Parathyroid adenoma (tissue), 2 donors: ENCODE data around the gene OSBPL5.

ENCODE experiments used
- H2AFZ ChIP-seq: fragments of 300-600 bp; sonication (generic); one replicate; pipeline ENCODE4 v1.7.0; 2017; ENCODE audit warnings: antibody characterized with exemption, mild to moderate bottlenecking
- H3K27ac ChIP-seq: fragments of 300-600 bp; sonication (generic); one replicate; pipeline ENCODE4 v1.7.0; 2017
- H3K27me3 ChIP-seq: fragments of 300-600 bp; sonication (generic); one replicate; pipeline ENCODE4 v1.7.0; 2017; ENCODE audit warnings: low read length; ENCODE audit not compliant: control insufficient read depth, insufficient read depth
- H3K36me3 ChIP-seq: fragments of 300-600 bp; sonication (generic); one replicate; pipeline ENCODE4 v1.7.0; 2017; ENCODE audit warnings: low read length; ENCODE audit not compliant: control insufficient read depth, insufficient read depth
- H3K4me1 ChIP-seq: fragments of 300-600 bp; sonication (generic); one replicate; pipeline ENCODE4 v1.7.0; 2017; ENCODE audit warnings: control low read depth
- H3K4me2 ChIP-seq: fragments of 300-600 bp; sonication (generic); one replicate; pipeline ENCODE4 v1.7.0; 2017; ENCODE audit warnings: low read length
- H3K4me3 ChIP-seq: fragments of 300-600 bp; sonication (generic); one replicate; pipeline ENCODE4 v1.7.0; 2017; ENCODE audit warnings: low read depth, low read length
- H3K79me2 ChIP-seq: fragments of 300-600 bp; sonication (generic); one replicate; pipeline ENCODE4 v1.7.0; 2017; ENCODE audit warnings: control low read depth
- H3K9ac ChIP-seq: fragments of 300-600 bp; sonication (generic); one replicate; pipeline ENCODE4 v1.7.0; 2017; ENCODE audit warnings: mild to moderate bottlenecking
- H3K9me3 ChIP-seq: fragments of 300-600 bp; sonication (generic); one replicate; pipeline ENCODE4 v1.7.0; 2017; ENCODE audit warnings: low read length; ENCODE audit not compliant: control insufficient read depth
- TF ChIP-seq, protein P1 (sequence below): fragments of 300-600 bp; sonication (generic); IDR thresholded peaks from one replicate; pipeline ENCODE4 v1.7.0; 2017; ENCODE audit warnings: antibody characterized with exemption, mild to moderate bottlenecking
- donor health status: primary hyperparathyroidism.

Gene OSBPL5

DNA sequence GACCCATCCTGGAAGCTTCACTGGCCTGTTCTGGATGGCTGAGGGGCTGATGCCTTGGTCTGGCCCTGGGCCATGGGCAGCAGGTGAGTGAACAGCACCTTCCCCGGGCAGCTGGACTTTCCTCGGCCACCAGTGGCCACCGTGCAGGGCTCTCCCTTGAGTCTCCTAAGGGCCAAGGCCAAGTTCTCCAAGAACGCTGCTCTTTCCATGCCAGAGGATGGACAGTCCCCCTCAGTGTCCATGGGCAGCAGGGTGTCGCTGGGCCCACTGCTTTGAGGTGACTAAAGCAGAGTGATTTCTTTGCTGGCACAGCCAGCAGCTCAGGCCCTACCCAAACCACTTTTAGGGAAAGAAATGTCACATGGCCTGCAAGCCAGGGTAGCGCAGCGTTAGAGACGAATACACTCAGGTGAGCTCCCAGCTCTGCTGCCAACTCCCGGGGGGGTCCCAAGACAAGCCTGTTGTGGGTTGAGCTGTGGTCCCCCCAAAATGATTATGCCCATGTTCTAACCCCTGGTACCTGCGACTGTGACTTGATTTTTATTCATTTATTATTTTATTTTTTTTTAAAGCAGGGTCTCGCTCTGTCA, 104.6 kb downstream of the OSBPL5 start:
- H3K9ac ChIP-seq = no peak overlapping the region
- no peak overlapping the region for H2AFZ ChIP-seq
- H3K4me3 ChIP-seq = no peak overlapping the region
- H3K4me1 ChIP-seq = no peaks in the 10 kb centered on the region
- TF ChIP-seq, protein P1, sequence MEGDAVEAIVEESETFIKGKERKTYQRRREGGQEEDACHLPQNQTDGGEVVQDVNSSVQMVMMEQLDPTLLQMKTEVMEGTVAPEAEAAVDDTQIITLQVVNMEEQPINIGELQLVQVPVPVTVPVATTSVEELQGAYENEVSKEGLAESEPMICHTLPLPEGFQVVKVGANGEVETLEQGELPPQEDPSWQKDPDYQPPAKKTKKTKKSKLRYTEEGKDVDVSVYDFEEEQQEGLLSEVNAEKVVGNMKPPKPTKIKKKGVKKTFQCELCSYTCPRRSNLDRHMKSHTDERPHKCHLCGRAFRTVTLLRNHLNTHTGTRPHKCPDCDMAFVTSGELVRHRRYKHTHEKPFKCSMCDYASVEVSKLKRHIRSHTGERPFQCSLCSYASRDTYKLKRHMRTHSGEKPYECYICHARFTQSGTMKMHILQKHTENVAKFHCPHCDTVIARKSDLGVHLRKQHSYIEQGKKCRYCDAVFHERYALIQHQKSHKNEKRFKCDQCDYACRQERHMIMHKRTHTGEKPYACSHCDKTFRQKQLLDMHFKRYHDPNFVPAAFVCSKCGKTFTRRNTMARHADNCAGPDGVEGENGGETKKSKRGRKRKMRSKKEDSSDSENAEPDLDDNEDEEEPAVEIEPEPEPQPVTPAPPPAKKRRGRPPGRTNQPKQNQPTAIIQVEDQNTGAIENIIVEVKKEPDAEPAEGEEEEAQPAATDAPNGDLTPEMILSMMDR = no peak
- no peaks in the 10 kb centered on the region for H3K27me3 ChIP-seq
- no peak overlapping the region for H3K27ac ChIP-seq
- peaks cover 2% of the 10 kb centered on the region for H3K79me2 ChIP-seq
- no peak overlapping the region for H3K4me2 ChIP-seq
- H3K9me3 ChIP-seq = no peaks in the 10 kb centered on the region
- H3K36me3 ChIP-seq = no peaks in the 10 kb centered on the region

DNA sequence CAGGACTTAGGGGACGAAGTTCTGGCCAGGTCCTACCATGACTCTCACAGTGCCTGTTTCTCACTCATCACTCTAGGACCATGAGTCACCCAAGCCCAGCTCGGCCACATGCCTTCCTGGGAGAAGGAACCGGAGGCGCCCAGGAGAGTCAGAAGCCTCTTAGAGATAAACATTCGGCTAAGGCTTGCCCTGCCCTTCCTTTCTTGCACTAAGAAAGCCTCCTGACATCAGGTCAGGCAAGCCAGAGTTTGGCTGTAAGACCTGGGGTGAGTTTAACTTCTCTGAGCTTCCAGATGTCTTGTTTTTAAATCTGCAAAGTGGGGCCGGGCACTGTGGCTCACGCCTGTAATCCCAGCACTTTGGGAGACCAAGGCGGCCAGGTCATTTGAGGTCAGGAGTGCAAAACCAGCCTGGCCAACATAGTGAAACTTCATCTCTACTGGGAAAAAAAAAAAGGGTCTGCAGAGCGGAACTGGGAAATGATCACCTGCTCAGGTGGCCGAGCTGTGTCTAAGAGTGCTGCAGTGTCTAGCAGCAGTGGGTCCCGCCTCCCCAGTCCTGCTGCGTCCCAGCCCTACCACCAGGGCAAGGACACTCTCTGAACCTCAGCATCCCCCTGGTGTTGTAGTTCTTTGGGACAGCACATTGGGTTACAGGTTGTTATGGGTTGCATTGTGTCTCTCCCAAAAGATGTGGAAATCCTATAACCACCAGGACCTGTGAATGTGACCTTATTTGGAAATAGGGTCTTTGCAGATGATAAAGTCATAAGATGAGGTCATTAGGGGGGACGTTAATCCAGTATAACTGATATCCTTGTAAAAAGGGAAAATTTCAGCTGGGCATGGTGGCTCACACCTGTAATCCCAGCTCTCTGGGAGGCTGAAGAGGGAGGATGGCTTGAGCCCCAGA, 106.1 kb downstream of the OSBPL5 start:
- H3K27ac ChIP-seq = no peak overlapping the region

DNA sequence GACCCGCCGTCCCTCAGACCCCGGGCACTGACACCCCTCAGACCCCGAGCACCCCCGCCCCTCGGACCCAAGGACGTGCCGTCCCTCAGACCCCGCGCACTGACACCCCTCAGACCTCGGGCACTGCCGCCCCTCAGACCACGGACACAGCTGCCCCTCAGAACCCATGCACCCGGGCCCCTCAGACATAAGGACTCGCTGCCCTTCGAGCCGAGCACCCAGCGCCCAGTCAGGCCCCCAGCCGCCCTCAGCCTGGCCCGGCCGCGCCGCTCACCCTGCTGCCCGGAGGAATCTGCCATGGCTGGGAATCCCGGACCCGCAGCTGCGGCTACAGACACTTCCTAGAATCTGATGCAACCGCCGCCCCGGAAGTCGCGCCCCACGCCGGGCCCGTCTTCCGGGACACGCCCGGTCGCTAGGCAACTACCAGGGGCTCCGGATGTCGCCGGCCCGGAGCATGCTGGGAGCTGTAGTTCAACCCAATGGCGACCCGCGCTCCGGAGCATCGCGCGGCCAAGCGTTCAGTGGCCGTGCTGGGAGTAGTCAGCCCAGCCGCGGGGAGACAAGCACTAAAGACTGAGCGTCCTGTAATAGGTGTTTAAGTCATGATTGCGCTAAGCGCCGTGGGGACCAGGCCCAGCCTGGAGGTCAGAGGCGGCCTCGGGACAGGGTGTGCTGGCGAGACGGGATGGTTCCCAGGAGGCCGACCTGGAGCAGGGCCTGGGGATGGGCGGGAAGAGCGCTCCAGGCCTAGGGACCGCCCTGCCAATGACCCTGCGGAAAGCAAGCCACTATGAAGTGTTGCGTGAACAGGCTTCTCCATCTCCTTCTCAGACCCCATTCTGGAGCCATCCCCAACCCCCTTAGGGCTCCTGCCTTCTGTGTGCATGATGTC, 107.8 kb downstream of the OSBPL5 start, which contains the start of gene CARS1:
CARS1 (minus strand) TSS at position 355 of the 895 bp plus-strand sequence; CDS start at position 299, 56 bp downstream.
- Histone ChIP-seq H2AFZ (peak within 1 kb of the TSS; percentile 90), H3K4me2 (peak within 1 kb of the TSS; percentile 85), H3K9me3 (no peaks in the 10 kb centered on the region), H3K4me3 (peak within 1 kb of the TSS; percentile 70), H3K27me3 (no peaks in the 10 kb centered on the region), H3K79me2 (peaks cover 5% of the 10 kb centered on the region), H3K36me3 (no peaks in the 10 kb centered on the region), H3K9ac (no peak within 1 kb of the TSS), H3K27ac (peak within 1 kb of the TSS; percentile 73), H3K4me1 (no peaks in the 10 kb centered on the region)
- TF ChIP-seq, protein P1 = no peak

More for the DNA sequence above, 106.1 kb downstream of the OSBPL5 start:
- peaks cover 3% of the 10 kb centered on the region for H3K79me2 ChIP-seq
- H3K9me3 ChIP-seq = no peaks in the 10 kb centered on the region
- no peaks in the 10 kb centered on the region for H3K4me1 ChIP-seq
- no peaks in the 10 kb centered on the region for H3K27me3 ChIP-seq
- H3K4me3 ChIP-seq = no peak overlapping the region
- no peak overlapping the region for H3K4me2 ChIP-seq
- no peaks in the 10 kb centered on the region for H3K36me3 ChIP-seq
- H2AFZ ChIP-seq = no peak overlapping the region
- TF ChIP-seq, protein P1 = no peak
- H3K9ac ChIP-seq = no peak overlapping the region

DNA sequence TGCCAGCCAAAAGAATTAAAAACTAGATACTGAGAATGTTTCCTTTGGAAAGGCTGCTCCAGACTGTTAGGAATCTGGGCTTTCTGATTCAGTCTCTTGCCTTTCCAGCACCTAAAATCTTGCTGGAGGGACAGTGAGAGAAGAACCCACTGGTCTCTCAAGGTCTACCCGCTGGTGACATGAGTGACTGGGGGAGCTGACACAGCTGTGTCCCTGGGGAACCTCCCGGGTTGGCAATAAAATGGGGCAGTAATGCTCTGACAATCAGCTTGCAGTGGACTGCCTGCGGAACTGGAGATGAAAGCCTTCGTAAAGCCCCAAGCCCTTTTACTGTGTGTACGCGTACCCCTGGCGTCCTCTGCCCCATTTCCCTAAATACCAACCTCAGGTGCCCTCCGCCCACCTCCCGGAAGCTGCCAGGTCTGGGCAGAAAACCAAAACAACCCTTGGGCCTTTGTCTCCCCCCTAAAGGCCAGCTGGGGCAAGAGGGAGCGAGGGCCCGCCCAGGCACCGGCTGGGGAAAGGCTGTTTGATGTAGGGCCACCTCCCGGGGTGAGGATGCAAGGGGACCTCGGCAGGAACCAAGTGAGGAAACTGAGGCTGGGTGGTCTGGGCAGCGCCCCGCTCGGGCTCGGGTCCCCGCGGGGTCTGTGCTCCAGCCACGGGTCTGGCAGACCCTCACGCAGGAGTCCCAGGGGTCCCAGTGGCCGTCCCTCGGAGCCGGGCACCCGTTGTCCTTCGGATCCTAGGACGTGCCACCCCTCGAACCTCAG, 108.6 kb downstream of the OSBPL5 start:
- H3K9ac ChIP-seq = no peak overlapping the region
- H3K4me3 ChIP-seq = peak overlapping the region; percentile 70

More for the DNA sequence above, 108.6 kb downstream of the OSBPL5 start:
- Histone ChIP-seq H3K79me2 (peaks cover 7% of the 10 kb centered on the region), H3K4me2 (peak overlapping the region; percentile 85), H3K36me3 (no peaks in the 10 kb centered on the region), H3K27me3 (no peaks in the 10 kb centered on the region), H3K4me1 (no peaks in the 10 kb centered on the region), H2AFZ (peak overlapping the region; percentile 90), H3K27ac (peak overlapping the region; percentile 73), H3K9me3 (no peaks in the 10 kb centered on the region)
- TF ChIP-seq, protein P1 = no peak
